HEK293 (cell line): ENCODE results near the gene NKG7.
A peak's percentile ranks its signal among the peaks of the same experiment; 100 is the strongest.

Experiments
- CTCF ChIP-seq: fragments of 450-650 bp; formaldehyde crosslinking; IDR thresholded peaks from 2 replicates; pipeline ENCODE4 v1.5.1; 2016; ENCODE audit warnings: missing biosample characterization, missing genetic modification characterization
- GLIS2 ChIP-seq: fragments of 450-650 bp; formaldehyde crosslinking; IDR thresholded peaks from 2 replicates; pipeline ENCODE4 v1.5.1; 2016; ENCODE audit warnings: missing biosample characterization, missing genetic modification characterization
- KLF9 ChIP-seq: fragments of 450-650 bp; formaldehyde crosslinking; IDR thresholded peaks from 2 replicates; pipeline ENCODE4 v1.5.1; 2016; ENCODE audit warnings: missing biosample characterization, missing genetic modification characterization, low read depth
- MZF1 ChIP-seq: fragments of 450-650 bp; formaldehyde crosslinking; IDR thresholded peaks from 2 replicates; pipeline ENCODE4 v1.5.1; 2017; ENCODE audit warnings: missing biosample characterization, missing genetic modification characterization, borderline replicate concordance
- PATZ1 ChIP-seq: fragments of 450-650 bp; formaldehyde crosslinking; IDR thresholded peaks from 2 replicates; pipeline ENCODE4 v1.5.1; 2016; ENCODE audit warnings: missing biosample characterization, missing genetic modification characterization
- PRDM1 ChIP-seq: fragments of 450-650 bp; formaldehyde crosslinking; IDR thresholded peaks from 2 replicates; pipeline ENCODE4; 2016; ENCODE audit warnings: missing biosample characterization, missing genetic modification characterization
- PRDM4 ChIP-seq: fragments of 450-650 bp; formaldehyde crosslinking; IDR thresholded peaks from 2 replicates; pipeline ENCODE4 v1.5.1; 2017; ENCODE audit warnings: missing biosample characterization, missing genetic modification characterization
- PRDM6 ChIP-seq: fragments of 450-650 bp; formaldehyde crosslinking; IDR thresholded peaks from 2 replicates; pipeline ENCODE4 v1.5.1; 2017; ENCODE audit warnings: missing biosample characterization, missing genetic modification characterization
- SP7 ChIP-seq: fragments of 450-650 bp; formaldehyde crosslinking; IDR thresholded peaks from 2 replicates; pipeline ENCODE4 v1.5.1; 2016; ENCODE audit warnings: missing biosample characterization, missing genetic modification characterization
- TCF7L2 ChIP-seq: IDR thresholded peaks from 2 replicates; pipeline ENCODE4 v1.6.1; 2011; ENCODE audit warnings: low read depth, mild to moderate bottlenecking, inconsistent platforms, low read length, moderate library complexity, borderline replicate concordance
- ZEB2 ChIP-seq: fragments of 450-650 bp; formaldehyde crosslinking; IDR thresholded peaks from 2 replicates; pipeline ENCODE4 v1.5.1; 2016; ENCODE audit warnings: missing biosample characterization, missing genetic modification characterization
- ZFP41 ChIP-seq: fragments of 450-650 bp; formaldehyde crosslinking; IDR thresholded peaks from 2 replicates; pipeline ENCODE4 v1.5.1; 2016; ENCODE audit warnings: missing biosample characterization, missing genetic modification characterization, borderline replicate concordance
- ZIC2 ChIP-seq: fragments of 450-650 bp; formaldehyde crosslinking; IDR thresholded peaks from 2 replicates; pipeline ENCODE4 v1.5.1; 2016; ENCODE audit warnings: missing biosample characterization, missing genetic modification characterization
- ZNF133 ChIP-seq: fragments of 450-650 bp; formaldehyde crosslinking; IDR thresholded peaks from 2 replicates; pipeline ENCODE4 v1.5.1; 2016; ENCODE audit warnings: missing biosample characterization, missing genetic modification characterization
- ZNF174 ChIP-seq: fragments of 450-650 bp; formaldehyde crosslinking; IDR thresholded peaks from 2 replicates; pipeline ENCODE4 v1.5.0; 2017; ENCODE audit warnings: missing biosample characterization, mild to moderate bottlenecking, missing genetic modification characterization
- ZNF23 ChIP-seq: fragments of 450-650 bp; formaldehyde crosslinking; IDR thresholded peaks from 2 replicates; pipeline ENCODE4 v1.5.1; 2016; ENCODE audit warnings: missing biosample characterization, missing genetic modification characterization, borderline replicate concordance
- ZNF280D ChIP-seq: fragments of 450-650 bp; formaldehyde crosslinking; IDR thresholded peaks from 2 replicates; pipeline ENCODE4 v1.5.1; 2016; ENCODE audit warnings: missing biosample characterization, missing genetic modification characterization
- ZNF311 ChIP-seq: fragments of 450-650 bp; formaldehyde crosslinking; IDR thresholded peaks from 2 replicates; pipeline ENCODE4 v1.5.1; 2017; ENCODE audit warnings: missing biosample characterization, missing genetic modification characterization, borderline replicate concordance
- ZNF354C ChIP-seq: fragments of 450-650 bp; formaldehyde crosslinking; IDR thresholded peaks from 2 replicates; pipeline ENCODE4 v1.5.1; 2016; ENCODE audit warnings: missing biosample characterization, missing genetic modification characterization, low read depth, borderline replicate concordance
- ZNF366 ChIP-seq: fragments of 450-650 bp; formaldehyde crosslinking; conservative IDR thresholded peaks from 2 replicates; pipeline ENCODE4 v1.5.1; 2016; ENCODE audit warnings: missing biosample characterization, missing genetic modification characterization
- ZNF561 ChIP-seq: fragments of 450-650 bp; IDR thresholded peaks from 2 replicates; pipeline ENCODE4 v1.5.1; 2018; ENCODE audit warnings: missing biosample characterization, missing genetic modification characterization, borderline replicate concordance
- ZNF624 ChIP-seq: fragments of 450-650 bp; formaldehyde crosslinking; IDR thresholded peaks from 2 replicates; pipeline ENCODE4 v1.5.1; 2017; ENCODE audit warnings: missing biosample characterization, missing genetic modification characterization
- ZNF645 ChIP-seq: fragments of 450-650 bp; formaldehyde crosslinking; IDR thresholded peaks from 2 replicates; pipeline ENCODE4; 2016; ENCODE audit warnings: missing biosample characterization, missing genetic modification characterization
- ZNF654 ChIP-seq: fragments of 450-650 bp; formaldehyde crosslinking; IDR thresholded peaks from 2 replicates; pipeline ENCODE4 v1.5.1; 2016; ENCODE audit warnings: low read depth, missing biosample characterization, missing genetic modification characterization
- ZNF660 ChIP-seq: fragments of 450-650 bp; IDR thresholded peaks from 2 replicates; pipeline ENCODE4 v1.5.1; 2018; ENCODE audit warnings: missing biosample characterization, mild to moderate bottlenecking, missing genetic modification characterization
- ZNF707 ChIP-seq: fragments of 450-650 bp; formaldehyde crosslinking; IDR thresholded peaks from 2 replicates; pipeline ENCODE4 v1.5.1; 2016; ENCODE audit warnings: missing biosample characterization, missing genetic modification characterization

Gene NKG7

GRCh38 chr19:51338563-51339312 is 33.7 kb downstream of the NKG7 start (continued):
- no peak for TF ChIP-seq ZNF645 (tag by site-specific recombination)
- no peak for TF ChIP-seq ZNF707 (tag by site-specific recombination)
- peak; percentile 59 for TF ChIP-seq ZIC2
- no peak for TF ChIP-seq ZNF354C
- peak; percentile 90 for TF ChIP-seq KLF9
- TF ChIP-seq ZNF23 (tag by site-specific recombination), result no peak
- no peak for TF ChIP-seq ZNF624 (tag by site-specific recombination)
- peak; percentile 46 for TF ChIP-seq ZNF654 (tag by site-specific recombination)
- peak; percentile 69 for TF ChIP-seq GLIS2 (tag by site-specific recombination)
- TF ChIP-seq ZNF174, result no peak
- no peak for TF ChIP-seq PRDM6 (tag by site-specific recombination)
- TF ChIP-seq PRDM1 (tag by site-specific recombination), result peak; percentile 82
- TF ChIP-seq PRDM4 (tag by site-specific recombination), result no peak
- TF ChIP-seq MZF1 (tag by site-specific recombination), result no peak
- TF ChIP-seq ZNF366 (tag by site-specific recombination), result peak; percentile 56; the same call in 1 of the 2 replicates
- no peak for TF ChIP-seq ZNF280D (tag by site-specific recombination)
- TF ChIP-seq SP7 (tag by site-specific recombination), result no peak
- TF ChIP-seq ZNF133 (tag by site-specific recombination), result no peak
- peak; percentile 52; the same call in 1 of the 2 replicates for TF ChIP-seq ZEB2 (tag by site-specific recombination)
- TF ChIP-seq TCF7L2, result no peak
- 0 out of 2 replicates have a peak, but pooled peaks have one; percentile 42 for TF ChIP-seq ZNF660
- TF ChIP-seq ZFP41 (tag by site-specific recombination), result no peak
- peak; percentile 65 for TF ChIP-seq PATZ1 (tag by site-specific recombination)
- peak; percentile 50; the same call in 1 of the 2 replicates for TF ChIP-seq ZNF561 (tag by site-specific recombination)
- TF ChIP-seq ZNF311, result no peak
- TF ChIP-seq CTCF (tag by site-specific recombination), result peak; percentile 84
